Adrenal gland (tissue), 19 donors: ENCODE results near the gene POSTN. TPM values are rescaled to one million over a fixed set of nuclear protein-coding genes. Genes with fewer than 3 reads are reported as not detected.

Source experiments
- DNase-seq, 7 donors: peaks; one replicate each; pipeline ENCODE4 v3.0.0-alpha.2; 2019 to 2020
- H3K27ac ChIP-seq, 5 donors: fragments of 200-600 bp; sonication (generic) in 4 of 5; 1 replicate in 3 of 5; 2 replicates in 2 of 5; pipeline versions ENCODE4 v1.5.1 to v1.8.0; 2016 to 2020; ENCODE audit warnings: mild to moderate bottlenecking in 1 of 5
- H3K27me3 ChIP-seq: fragments of 200-600 bp; 2 replicates; pipeline ENCODE4 v1.8.0; 2021
- H3K36me3 ChIP-seq, 2 donors: fragments of 200-600 bp; replicated peaks in 1 of 2; 1 replicate in 1 of 2; 2 replicates in 1 of 2; pipeline versions ENCODE4 v1.5.1 to v1.8.0; 2018 to 2022
- H3K4me1 ChIP-seq, 2 donors: fragments of 200-600 bp; replicated peaks in 1 of 2; 1 replicate in 1 of 2; 2 replicates in 1 of 2; pipeline versions ENCODE4 v1.5.1 to v1.8.0; 2018 to 2021
- H3K4me3 ChIP-seq, 4 donors: fragments of 200-600 bp; sonication (generic) in 3 of 4; one replicate each; pipeline ENCODE4 v1.5.1; 2016 to 2018
- H3K9me3 ChIP-seq, 3 donors: fragments of 200-600 bp; sonication (generic) in 1 of 3; replicated peaks in 1 of 3; 1 replicate in 2 of 3; 2 replicates in 1 of 3; pipeline versions ENCODE4 v1.5.1 to v1.8.0; 2016 to 2021
- POLR2A ChIP-seq, 2 donors: fragments of 450-650 bp; IDR thresholded peaks; one replicate each; pipeline ENCODE4 v1.6.1; 2017; ENCODE audit warnings: antibody characterized with exemption in 2 of 2, mild to moderate bottlenecking in 2 of 2, moderate library complexity in 1 of 2
- WGBS, 4 donors: extraction: QIAGEN DNeasy Blood & Tissue Kit in 2 of 4; methylation state at CpG; one replicate each; pipeline versions ENCODE4 v1.1.5 to v1.1.7; 2013 to 2017; 5-methylcytosine and 5-hydroxymethylcytosine counted together
- intact Hi-C, 2 donors: fragments of 100-400 bp; cut with DNase I; formaldehyde crosslinking; loops; one replicate each; pipeline versions ENCODE4 v1.14.1 to v1.15.0; 2022 to 2023
- long read RNA-seq, 10 donors: library from polyadenylated mRNA in 3 of 10; unstranded in 2 of 10; stranded (forward) in 1 of 10; transcript quantifications; one replicate each; pipeline ENCODE4 v2.0.0 and lab custom pipeline, GENCODE V29; 2021 to 2026
- polyA plus RNA-seq, 3 donors: library from polyadenylated mRNA; stranded (reverse); fragments of 200-250 nt in 2 of 3; fragments of 350-450 nt in 1 of 3; fragmentation: Illumina TruSeq in 1 of 3; extraction: RNeasy Lipid Tissue Mini Kit (QIAGEN cat#74804) in 1 of 3; gene quantifications; one replicate each; pipeline ENCODE4 v1.2.3, GENCODE V29; 2013 to 2014
- total RNA-seq, 9 donors: library from RNA; depleted of rRNA in 4 of 9; stranded (reverse); fragments of >200 nt in 4 of 9; fragments of 120-200 nt in 1 of 9; fragmentation: NEBNext Ultra II Directional in 1 of 9; extraction: Animal tissue kit (Norgen Biotek cat#: 25700) in 1 of 9; gene quantifications; one replicate each; pipeline versions ENCODE4 v1.1.0 to v1.2.4, GENCODE V29; 2013 to 2023
- TF ChIP-seq, protein P1 (sequence below), 6 experiments: fragments of 450-650 bp in 4 of 6; fragments of 200-600 bp in 2 of 6; sonication (generic) in 1 of 6; IDR thresholded peaks; 1 replicate in 5 of 6; 2 replicates in 1 of 6; pipeline versions ENCODE4 v1.5.1 to v1.8.0; 2016 to 2021; ENCODE audit warnings: antibody characterized with exemption in 6 of 6, mild to moderate bottlenecking in 2 of 6, moderate library complexity in 1 of 6
- donor health status: healthy with polysubstance abuse.
- donor health status: Bipolar disorder and iron deficiency.
- donor health status: DM: yes; HTN: yes; CAD: no.
- donor health status: DM: no; HTN: no; CAD: no.
- donor health status: DM: no; HTN: no; CAD: no.
- donor health status: DM: yes; HTN: yes; CAD: no.

Gene POSTN, protein sequence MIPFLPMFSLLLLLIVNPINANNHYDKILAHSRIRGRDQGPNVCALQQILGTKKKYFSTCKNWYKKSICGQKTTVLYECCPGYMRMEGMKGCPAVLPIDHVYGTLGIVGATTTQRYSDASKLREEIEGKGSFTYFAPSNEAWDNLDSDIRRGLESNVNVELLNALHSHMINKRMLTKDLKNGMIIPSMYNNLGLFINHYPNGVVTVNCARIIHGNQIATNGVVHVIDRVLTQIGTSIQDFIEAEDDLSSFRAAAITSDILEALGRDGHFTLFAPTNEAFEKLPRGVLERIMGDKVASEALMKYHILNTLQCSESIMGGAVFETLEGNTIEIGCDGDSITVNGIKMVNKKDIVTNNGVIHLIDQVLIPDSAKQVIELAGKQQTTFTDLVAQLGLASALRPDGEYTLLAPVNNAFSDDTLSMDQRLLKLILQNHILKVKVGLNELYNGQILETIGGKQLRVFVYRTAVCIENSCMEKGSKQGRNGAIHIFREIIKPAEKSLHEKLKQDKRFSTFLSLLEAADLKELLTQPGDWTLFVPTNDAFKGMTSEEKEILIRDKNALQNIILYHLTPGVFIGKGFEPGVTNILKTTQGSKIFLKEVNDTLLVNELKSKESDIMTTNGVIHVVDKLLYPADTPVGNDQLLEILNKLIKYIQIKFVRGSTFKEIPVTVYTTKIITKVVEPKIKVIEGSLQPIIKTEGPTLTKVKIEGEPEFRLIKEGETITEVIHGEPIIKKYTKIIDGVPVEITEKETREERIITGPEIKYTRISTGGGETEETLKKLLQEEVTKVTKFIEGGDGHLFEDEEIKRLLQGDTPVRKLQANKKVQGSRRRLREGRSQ
- total RNA-seq = 100 to 1,000 TPM in 1 of 9 donors, 10 to 100 TPM in 1, 1 to 10 TPM in 7; 1.8 to 197 (median 7.2) TPM
- 10 to 100 TPM in 1 of 3 donors, 1 to 10 TPM in 2; 4.5 to 20.2 (median 9.1) TPM for polyA plus RNA-seq
- long read RNA-seq, donor 1, partial matches to known transcripts = 0 of 13 reads
- long read RNA-seq, donor 1, other reads (novel, unspliced or antisense) = 0 of 13 reads
- long read RNA-seq, donor 2, partial matches to known transcripts = 0 of 7 reads
- long read RNA-seq, donor 2, other reads (novel, unspliced or antisense) = 0 of 7 reads
- long read RNA-seq, donor 3, partial matches to known transcripts = 0 of 2 reads
- long read RNA-seq, donor 3, other reads (novel, unspliced or antisense) = 0 of 2 reads
- long read RNA-seq, donor 4, partial matches to known transcripts = 1 of 1 reads
- long read RNA-seq, donor 4, other reads (novel, unspliced or antisense) = 0 of 1 reads
- long read RNA-seq, donor 5, partial matches to known transcripts = 0 of 6 reads
- long read RNA-seq, donor 5, other reads (novel, unspliced or antisense) = 2 of 6 reads
- long read RNA-seq, donor 6 = 0 reads
- long read RNA-seq, donor 7, partial matches to known transcripts = 0 of 8 reads
- long read RNA-seq, donor 7, other reads (novel, unspliced or antisense) = 0 of 8 reads
- long read RNA-seq, donor 8, transcript POSTN-209 (21 exons, 3,214 nt) = major isoform, 14 of 28 reads
- long read RNA-seq, donor 8, partial matches to known transcripts = 0 of 28 reads
- long read RNA-seq, donor 8, other reads (novel, unspliced or antisense) = 0 of 28 reads
- long read RNA-seq, donor 9, partial matches to known transcripts = 0 of 8 reads
- long read RNA-seq, donor 9, other reads (novel, unspliced or antisense) = 0 of 8 reads
- long read RNA-seq, donor 10, partial matches to known transcripts = 0 of 3 reads
- long read RNA-seq, donor 10, other reads (novel, unspliced or antisense) = 0 of 3 reads

DNA sequence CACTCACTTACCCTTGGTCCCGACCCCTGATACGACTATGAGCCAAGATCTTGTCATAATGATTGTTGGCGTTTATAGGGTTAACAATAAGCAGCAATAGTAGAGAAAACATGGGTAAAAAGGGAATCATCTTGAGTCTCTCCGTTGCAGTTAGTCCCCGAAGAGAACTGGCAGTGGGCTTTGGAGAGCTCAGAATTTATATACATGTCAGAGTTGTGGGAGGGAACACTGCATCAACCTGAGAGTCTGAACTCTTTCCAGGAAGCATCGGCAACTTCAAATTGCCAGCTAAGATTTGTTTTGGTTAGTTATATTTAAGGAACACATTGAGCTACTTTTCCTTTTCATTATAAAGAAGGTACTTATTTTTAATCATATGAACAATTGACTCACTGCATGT, at the start of gene POSTN:
TSS of gene POSTN (minus strand) at position 172 of the 400 bp plus-strand sequence. CDS start at position 130, 42 bp downstream.
- TF ChIP-seq, protein P1, sequence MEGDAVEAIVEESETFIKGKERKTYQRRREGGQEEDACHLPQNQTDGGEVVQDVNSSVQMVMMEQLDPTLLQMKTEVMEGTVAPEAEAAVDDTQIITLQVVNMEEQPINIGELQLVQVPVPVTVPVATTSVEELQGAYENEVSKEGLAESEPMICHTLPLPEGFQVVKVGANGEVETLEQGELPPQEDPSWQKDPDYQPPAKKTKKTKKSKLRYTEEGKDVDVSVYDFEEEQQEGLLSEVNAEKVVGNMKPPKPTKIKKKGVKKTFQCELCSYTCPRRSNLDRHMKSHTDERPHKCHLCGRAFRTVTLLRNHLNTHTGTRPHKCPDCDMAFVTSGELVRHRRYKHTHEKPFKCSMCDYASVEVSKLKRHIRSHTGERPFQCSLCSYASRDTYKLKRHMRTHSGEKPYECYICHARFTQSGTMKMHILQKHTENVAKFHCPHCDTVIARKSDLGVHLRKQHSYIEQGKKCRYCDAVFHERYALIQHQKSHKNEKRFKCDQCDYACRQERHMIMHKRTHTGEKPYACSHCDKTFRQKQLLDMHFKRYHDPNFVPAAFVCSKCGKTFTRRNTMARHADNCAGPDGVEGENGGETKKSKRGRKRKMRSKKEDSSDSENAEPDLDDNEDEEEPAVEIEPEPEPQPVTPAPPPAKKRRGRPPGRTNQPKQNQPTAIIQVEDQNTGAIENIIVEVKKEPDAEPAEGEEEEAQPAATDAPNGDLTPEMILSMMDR (IDR thresholded peaks at IDR 0.05) = no peak
- no peaks in the 10 kb centered on the region for H3K36me3 ChIP-seq
- no peaks in the 10 kb centered on the region for H3K4me1 ChIP-seq
- no peak within 1 kb of the TSS for H3K4me3 ChIP-seq
- H3K27me3 ChIP-seq = no peaks in the 10 kb centered on the region
- WGBS, 4 donors = 12 to 18% (median 16%) methylated on average over 6 of the region's 6 CpGs
- no peak within 1 kb of the TSS for H3K27ac ChIP-seq
- no peak for DNase-seq
- no peaks in the 10 kb centered on the region for H3K9me3 ChIP-seq
- intact Hi-C loops = no loop called here

DNA sequence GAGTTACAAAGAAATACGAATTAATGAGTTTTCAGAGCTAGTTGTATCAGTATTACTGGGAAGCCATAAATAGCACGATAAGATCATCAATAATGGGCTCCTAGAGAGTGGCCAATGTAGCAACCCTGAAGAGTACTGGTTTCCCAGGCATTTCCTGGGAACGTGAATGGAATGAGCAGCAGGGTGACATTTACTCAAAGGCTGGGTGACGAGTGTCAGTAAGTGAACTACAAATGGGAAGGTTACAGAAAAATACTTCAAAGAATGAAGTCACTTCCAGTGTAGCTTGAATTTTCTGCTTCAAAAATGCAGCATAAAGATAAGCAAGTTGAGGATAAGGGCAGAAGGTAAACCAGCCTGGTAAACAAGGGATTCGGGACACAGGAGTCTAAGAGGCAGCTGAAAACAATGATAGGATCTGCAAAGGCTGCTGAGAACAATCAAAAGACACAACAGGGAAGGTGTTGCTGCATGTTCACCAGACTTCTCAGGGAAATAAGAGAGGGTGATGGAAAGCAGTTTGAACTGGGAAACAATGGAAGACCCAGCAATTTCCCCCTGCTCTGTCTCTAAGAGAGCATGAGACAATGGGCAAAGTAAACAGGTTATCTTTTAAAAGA, 48.6 kb upstream of the POSTN start:
- H3K27me3 ChIP-seq = no peaks in the 10 kb centered on the region
- intact Hi-C loops = no loop called here
- no peak for DNase-seq
- no peaks in the 10 kb centered on the region for H3K9me3 ChIP-seq
- no peaks in the 10 kb centered on the region for H3K4me1 ChIP-seq
- TF ChIP-seq, protein P1 (IDR thresholded peaks at IDR 0.05) = no peak
- no peak overlapping the region for H3K27ac ChIP-seq
- WGBS, 4 donors = 27 to 39% (median 35%) methylated on average over 5 of the region's 5 CpGs
- no peak overlapping the region for H3K4me3 ChIP-seq
- no peaks in the 10 kb centered on the region for H3K36me3 ChIP-seq

DNA sequence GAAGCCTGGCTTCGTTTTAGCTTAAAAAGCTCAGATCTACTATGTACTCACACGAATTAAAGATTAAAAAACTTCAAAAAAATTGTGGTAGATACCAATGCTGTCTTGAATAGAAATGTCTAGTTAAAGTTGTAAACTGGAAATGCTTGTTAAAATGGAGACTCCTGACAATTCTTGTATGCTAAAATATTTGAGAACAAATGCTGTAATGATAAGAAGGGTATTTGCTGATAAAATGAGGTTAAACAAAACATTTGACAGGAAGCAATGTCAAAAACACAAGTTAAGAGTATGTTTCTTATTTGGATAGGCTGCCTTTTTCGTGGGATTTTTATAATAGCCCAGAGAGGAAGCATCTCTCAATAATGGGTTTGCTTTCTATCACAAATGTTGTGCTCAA, 48.0 kb upstream of the POSTN start:
- no peak overlapping the region for H3K27ac ChIP-seq
- no peaks in the 10 kb centered on the region for H3K9me3 ChIP-seq
- TF ChIP-seq POLR2A (IDR thresholded peaks at IDR 0.05) = no peak
- TF ChIP-seq, protein P1 (IDR thresholded peaks at IDR 0.05) = no peak
- H3K36me3 ChIP-seq = no peaks in the 10 kb centered on the region
- H3K27me3 ChIP-seq = no peaks in the 10 kb centered on the region
- H3K4me1 ChIP-seq = no peaks in the 10 kb centered on the region
- no peak overlapping the region for H3K4me3 ChIP-seq
- DNase-seq = no peak
- intact Hi-C loops = no loop called here
- 35 to 45% (median 37%) methylated on average over 3 of the region's 3 CpGs for WGBS, 4 donors
